GM18505 (cell line): ENCODE data around the gene APOL3.
"Not testable (repeated sequence)": the region's sequence is repeated elsewhere in the genome, so short reads cannot be mapped to it uniquely, and the experiment has no call there.

Experiments used
- ATAC-seq: cut with Tn5 transposase; IDR thresholded peaks from one replicate; pipeline ENCODE4 v1.9.1; 2021; ENCODE audit not compliant: unreplicated experiment
- POLR2A ChIP-seq: IDR thresholded peaks from 4 replicates; pipeline ENCODE4 v1.6.1; 2011; ENCODE audit warnings: borderline replicate concordance; ENCODE audit not compliant: insufficient read depth, insufficient read length; ENCODE audit errors: extremely low read depth

APOL3 gene

DNA sequence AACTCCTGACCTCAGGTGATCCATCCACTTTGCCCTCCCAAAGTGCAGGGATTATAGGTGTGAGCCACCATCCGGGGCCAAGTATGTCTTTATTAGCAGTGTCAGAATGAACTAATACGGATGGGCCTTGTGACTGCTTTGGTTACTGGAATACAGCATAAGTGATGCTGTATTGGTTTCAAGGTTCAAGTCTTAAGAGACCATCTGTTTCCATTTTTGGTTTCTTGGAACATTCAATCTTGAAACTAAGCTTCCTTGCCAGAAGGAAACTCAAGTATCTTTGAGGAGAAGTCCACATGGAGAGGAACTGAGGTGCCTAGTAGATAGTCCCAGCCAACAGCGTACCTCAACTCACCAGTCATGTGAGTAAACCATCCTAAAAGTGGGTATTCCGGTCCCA lies 58.8 kb downstream of the APOL3 start:
- TF ChIP-seq POLR2A, result no peak
- no peak for ATAC-seq

DNA sequence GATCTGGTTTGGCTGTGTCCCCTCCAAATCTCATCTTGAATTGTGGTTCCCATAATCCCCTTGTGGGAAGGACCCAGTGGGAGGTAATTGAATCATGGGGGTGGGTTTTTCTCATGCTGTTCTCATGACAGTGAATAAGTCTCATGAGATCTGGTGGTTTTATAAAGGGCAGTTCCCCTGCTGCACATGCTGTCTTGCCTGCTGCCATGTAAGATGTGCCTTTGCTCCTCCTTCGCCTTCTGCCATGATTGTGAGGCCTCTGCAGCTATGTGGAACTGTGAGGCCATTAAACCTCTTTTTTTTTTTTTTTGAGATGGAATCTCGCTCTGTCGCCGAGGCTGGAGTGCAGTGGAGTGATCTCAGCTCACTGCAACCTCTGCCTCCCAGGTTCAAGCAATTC lies 59.6 kb downstream of the APOL3 start:
- ATAC-seq, result not testable (repeated sequence)

DNA sequence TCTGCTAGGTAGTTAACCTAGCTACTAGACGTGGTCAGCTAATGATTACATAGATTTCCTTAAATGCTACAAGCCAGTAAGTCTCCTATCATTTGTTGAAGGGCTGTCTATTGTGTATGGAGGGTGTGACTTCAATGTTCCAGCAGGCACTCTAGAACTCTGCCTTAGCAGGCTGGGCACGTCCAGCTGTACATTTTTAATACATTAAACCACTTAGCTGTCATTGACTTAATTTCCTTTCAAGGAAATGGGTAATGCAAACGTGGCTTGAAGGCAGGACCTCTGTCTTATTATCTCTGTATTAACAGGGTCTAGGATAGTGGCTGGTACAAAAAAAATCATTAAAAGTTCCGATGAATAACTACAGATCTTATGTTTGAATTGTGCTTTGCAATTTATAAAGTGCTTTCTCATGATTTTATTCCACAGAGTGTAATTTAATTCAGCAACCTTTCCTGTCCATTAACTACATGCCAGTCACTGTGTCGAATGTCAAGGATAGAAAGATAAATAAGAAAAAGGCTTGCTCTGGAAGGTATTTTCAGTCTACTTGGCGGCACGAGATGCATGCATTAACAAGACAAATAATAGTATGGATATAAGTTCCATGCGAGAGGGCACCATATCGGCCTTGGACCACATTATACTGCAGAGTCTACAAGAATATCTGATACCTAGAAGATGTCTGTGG lies 60.3 kb downstream of the APOL3 start:
- TF ChIP-seq POLR2A, result no peak
- ATAC-seq, result no peak

DNA sequence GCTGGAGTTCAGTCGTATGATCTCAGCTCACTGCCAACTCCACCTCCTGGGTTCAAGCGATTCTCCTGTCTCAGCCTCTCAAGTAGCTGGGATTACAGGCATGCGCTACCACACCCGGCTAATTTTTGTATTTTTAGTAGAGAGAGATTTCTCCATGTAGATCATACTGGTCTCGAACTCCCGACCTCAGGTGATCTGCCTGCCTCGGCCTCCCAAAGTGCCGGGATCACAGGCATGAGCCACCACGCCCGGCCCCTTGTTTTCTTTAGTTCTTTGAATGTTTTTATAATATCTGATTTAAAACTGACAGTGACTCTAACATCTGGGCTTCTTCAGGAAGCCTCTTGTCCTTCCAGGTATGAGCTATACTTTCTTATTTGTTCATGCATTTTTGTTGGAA lies 61.0 kb downstream of the APOL3 start:
- ATAC-seq, result not testable (repeated sequence)

DNA sequence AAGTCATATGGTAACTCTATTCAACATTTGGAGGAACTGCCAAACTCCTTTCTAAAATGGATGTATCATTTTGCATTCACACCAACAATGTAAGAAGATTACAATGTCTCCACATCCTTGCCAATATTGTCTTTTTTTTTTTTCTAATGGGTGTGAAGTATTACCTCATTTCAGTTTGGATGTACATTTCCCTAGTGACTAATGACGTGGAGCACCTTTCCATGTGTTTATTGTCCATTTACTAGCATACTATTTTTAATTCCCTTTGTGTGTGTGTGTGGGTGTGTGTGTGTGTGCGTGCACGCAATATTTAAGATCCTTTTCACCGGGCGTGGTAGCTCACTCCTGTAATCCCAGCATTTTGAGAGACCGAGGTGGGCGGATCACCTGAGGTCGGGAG lies 62.7 kb downstream of the APOL3 start:
- no peak for TF ChIP-seq POLR2A
- no peak for ATAC-seq

DNA sequence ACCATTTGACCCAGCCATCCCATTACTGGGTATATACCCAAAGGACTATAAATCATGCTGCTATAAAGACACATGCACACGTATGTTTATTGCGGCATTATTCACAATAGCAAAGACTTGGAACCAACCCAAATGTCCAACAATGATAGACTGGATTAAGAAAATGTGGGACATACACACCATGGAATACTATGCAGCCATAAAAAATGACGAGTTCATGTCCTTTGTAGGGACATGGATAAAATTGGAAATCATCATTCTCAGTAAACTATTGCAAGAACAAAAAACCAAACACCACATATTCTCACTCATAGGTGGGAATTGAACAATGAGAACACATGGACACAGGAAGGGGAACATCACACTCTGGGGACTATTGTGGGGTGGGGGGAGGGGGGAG lies 69.8 kb downstream of the APOL3 start:
- ATAC-seq, result not testable (repeated sequence)
